Tibial nerve (tissue), 4 donors: ENCODE data around the gene PBLD.

Experiments used
- CTCF ChIP-seq, 5 experiments: fragments of 200-600 bp in 3 of 5; fragments of 450-650 bp in 2 of 5; sonication (generic) in 3 of 5; IDR thresholded peaks; one replicate each; pipeline ENCODE4 v1.5.1; 2016 to 2019; ENCODE audit warnings: antibody characterized with exemption in 5 of 5, mild to moderate bottlenecking in 3 of 5, moderate library complexity in 2 of 5
- EP300 ChIP-seq, 2 donors: sonication (generic); formaldehyde crosslinking; IDR thresholded peaks; one replicate each; pipeline ENCODE4 v1.6.1; 2017; ENCODE audit warnings: antibody characterized with exemption in 2 of 2, mild to moderate bottlenecking in 1 of 2
- POLR2A ChIP-seq, 2 donors: fragments of 450-650 bp; IDR thresholded peaks; one replicate each; pipeline ENCODE4 v1.6.1; 2017; ENCODE audit warnings: antibody characterized with exemption in 2 of 2, mild to moderate bottlenecking in 2 of 2, moderate library complexity in 2 of 2

GRCh38 chr10:68340358-68341080 lies 7.8 kb upstream of the PBLD start:
- TF ChIP-seq CTCF (IDR thresholded peaks at IDR 0.05) (no peak), POLR2A (IDR thresholded peaks at IDR 0.05) (no peak), EP300 (IDR thresholded peaks at IDR 0.05) (no peak)
